GM12878 (cell line): ENCODE results near the gene LBX1. TPM values are rescaled to one million over a fixed set of nuclear protein-coding genes. Genes with fewer than 3 reads are reported as not detected.

ENCODE experiments used
- ATAC-seq: fragments of 200-7000 bp; cut with Tn5 transposase; 3 replicates; pipeline ENCODE4 v1.9.1; 2020; ENCODE audit warnings: mild to moderate bottlenecking, moderate library complexity
- BruUV-seq: library from RNA; stranded (reverse); fragments of 400-500 nt; replicated peaks from 2 replicates; lab custom pipeline; 2021; lab: Mats Ljungman, UMichigan
- CTCF ChIA-PET: fragments of 300-600 bp; sonication (Branson Sonifier 250); formaldehyde crosslinking; extraction: SDS; loops from one replicate; lab custom pipeline; 2021; ENCODE audit warnings: inconsistent platforms; lab: Yijun Ruan, JAX
- POLR2A ChIA-PET: fragments of 350-600 bp; formaldehyde crosslinking; extraction: SDS; loops from one replicate; lab custom pipeline; 2021; ENCODE audit warnings: inconsistent platforms; lab: Charles Lee
- RAD21 ChIA-PET: fragments of 300-600 bp; sonication (Branson Sonifier 250); formaldehyde crosslinking; loops from one replicate; lab custom pipeline; 2023; ENCODE audit warnings: antibody characterized with exemption; ENCODE audit not compliant: unreplicated experiment; lab: Charles Lee
- SMC1A ChIA-PET: fragments of 300-600 bp; sonication (Branson Sonifier 250); formaldehyde crosslinking; loops from one replicate; lab custom pipeline; 2023; ENCODE audit not compliant: unreplicated experiment, uncharacterized antibody; lab: Charles Lee
- DNase-seq: peaks from one replicate; pipeline ENCODE4 v3.0.0-alpha.2; 2011; ENCODE audit warnings: low read depth, low spot score
- FAIRE-seq: peaks from 3 replicates; lab custom pipeline; 2011; peaks lifted over from hg19 to GRCh38; lab: Jason Lieb, UNC
- H2AFZ ChIP-seq: 2 replicates; pipeline ENCODE4 v1.6.0; 2011; ENCODE audit warnings: low read depth, low read length, control low read depth; ENCODE audit not compliant: control insufficient read depth
- H3K27ac ChIP-seq: 2 replicates; pipeline ENCODE4 v1.5.1; 2011; ENCODE audit warnings: control low read depth; ENCODE audit not compliant: control insufficient read depth, insufficient read depth
- H3K27me3 ChIP-seq, 2 experiments: replicated peaks in 1 of 2; 2 replicates each; pipeline versions ENCODE4 v1.6.0 to v1.6.1; 2011; ENCODE audit warnings: low read length in 1 of 2; ENCODE audit not compliant: control insufficient read depth in 2 of 2, insufficient read depth in 2 of 2
- H3K36me3 ChIP-seq, 2 experiments: 2 replicates each; pipeline ENCODE4 v1.5.1; 2011; ENCODE audit warnings: low read length in 1 of 2; ENCODE audit not compliant: control insufficient read depth in 2 of 2, insufficient read depth in 2 of 2
- H3K4me1 ChIP-seq: 2 replicates; pipeline ENCODE4 v1.6.1; 2011; ENCODE audit warnings: mild to moderate bottlenecking, low read length, moderate library complexity, mixed read lengths; ENCODE audit not compliant: control insufficient read depth, insufficient read depth
- H3K4me2 ChIP-seq: 2 replicates; pipeline ENCODE4 v1.6.0; 2011; ENCODE audit warnings: control low read depth; ENCODE audit not compliant: control insufficient read depth, insufficient read depth
- H3K4me3 ChIP-seq: fragments of 200-600 bp; sonication (generic); 2 replicates; pipeline ENCODE4 v1.5.1; 2016
- H3K79me2 ChIP-seq: 2 replicates; pipeline ENCODE4 v1.6.0; 2011; ENCODE audit warnings: low read length; ENCODE audit not compliant: control insufficient read depth, insufficient read depth
- H3K9ac ChIP-seq: 2 replicates; pipeline ENCODE4 v1.8.0; 2011; ENCODE audit warnings: low read length, control low read depth, mixed read lengths; ENCODE audit not compliant: control insufficient read depth, insufficient read depth
- H3K9me3 ChIP-seq: replicated peaks from 3 replicates; pipeline ENCODE4 v1.5.1; 2011; ENCODE audit warnings: mild to moderate bottlenecking, low read length; ENCODE audit not compliant: control insufficient read depth, insufficient read depth
- H4K20me1 ChIP-seq: 2 replicates; pipeline ENCODE4 v1.6.0; 2011; ENCODE audit not compliant: control insufficient read depth, insufficient read depth
- CEBPB ChIP-seq, 2 experiments: fragments of 150-350 bp in 1 of 2; IDR thresholded peaks; 2 replicates each; pipeline ENCODE4 v1.6.1; 2012 to 2014; ENCODE audit warnings: low read depth in 2 of 2, low read length in 2 of 2, borderline replicate concordance in 1 of 2, inconsistent platforms in 1 of 2
- HDGF ChIP-seq: fragments of 450-650 bp; IDR thresholded peaks from 2 replicates; pipeline ENCODE4 v1.6.1; 2016; ENCODE audit warnings: antibody characterized with exemption
- MEF2B ChIP-seq: fragments of 450-650 bp; IDR thresholded peaks from 2 replicates; pipeline ENCODE4 v1.6.1; 2018; ENCODE audit warnings: mild to moderate bottlenecking, moderate library complexity; ENCODE audit not compliant: partially characterized antibody, poor library complexity, severe bottlenecking
- NR2C2 ChIP-seq: IDR thresholded peaks from 2 replicates; pipeline ENCODE4 v1.6.1; 2011; ENCODE audit warnings: borderline replicate concordance, low read depth; ENCODE audit not compliant: control insufficient read depth, insufficient read length
- POLR2A ChIP-seq: IDR thresholded peaks from 2 replicates; pipeline ENCODE4 v1.6.1; 2011; ENCODE audit warnings: low read depth, mild to moderate bottlenecking, low read length
- POU2F2 ChIP-seq: IDR thresholded peaks from 3 replicates; pipeline ENCODE4 v1.6.1; 2011; ENCODE audit warnings: low read depth, mild to moderate bottlenecking, low read length, borderline replicate concordance
- RAD51 ChIP-seq: fragments of 450-650 bp; IDR thresholded peaks from 2 replicates; pipeline ENCODE4 v1.6.1; 2016; ENCODE audit warnings: moderate library complexity, mild to moderate bottlenecking, inconsistent platforms
- ZBED1 ChIP-seq: IDR thresholded peaks from 2 replicates; pipeline ENCODE4 v1.6.1; 2016; ENCODE audit warnings: borderline replicate concordance
- ZNF274 ChIP-seq: IDR thresholded peaks from one replicate; pipeline ENCODE4 v1.8.0; 2011; ENCODE audit not compliant: insufficient read length, insufficient read depth
- ZZZ3 ChIP-seq: IDR thresholded peaks from 2 replicates; pipeline ENCODE4 v1.6.1; 2011; ENCODE audit warnings: low read depth; ENCODE audit not compliant: control insufficient read depth, insufficient read length
- WGBS: methylation state at CpG from one replicate; pipeline ENCODE4 v1.1.6; 2016; ENCODE audit warnings: low lambda C conversion rate; ENCODE audit not compliant: insufficient replicate concordance, insufficient coverage; ENCODE audit errors: missing lambda C conversion rate; 5-methylcytosine and 5-hydroxymethylcytosine counted together
- in situ Hi-C: fragments of 300-500 bp; cut with MboI; formaldehyde crosslinking; loops from 9 replicates; pipeline ENCODE4 v1.14.3; 2018; ENCODE audit warnings: mixed read lengths
- intact Hi-C: fragments of 100-400 bp; cut with micrococcal nuclease; formaldehyde crosslinking; loops from one replicate; pipeline ENCODE4 v1.14.2; 2022; ENCODE audit not compliant: unreplicated experiment
- polyA plus RNA-seq, 11 experiments: library from polyadenylated mRNA; depleted of rRNA in 4 of 11; unstranded in 6 of 11; stranded (reverse) in 5 of 11; fragments of >200 nt; fragmentation: Nextera tagmentation in 4 of 11; fragmentation: Illumina TruSeq in 1 of 11; extraction: Ambion mirVana in 4 of 11; extraction: Trizol in 1 of 11; gene quantifications; 1 replicate in 1 of 11; 2 replicates in 10 of 11; pipeline versions ENCODE4 v1.2.1 to v1.2.3, GENCODE V29; 2011 to 2016; ENCODE audit warnings: inconsistent platforms in 2 of 11, missing spikeins in 2 of 11, low read depth in 1 of 11
- total RNA-seq, 4 experiments: library from RNA; depleted of rRNA in 3 of 4; stranded (reverse); fragments of >200 nt in 3 of 4; fragmentation: Illumina TruSeq in 1 of 4; extraction: Trizol in 1 of 4; gene quantifications; 2 replicates each; pipeline versions ENCODE4 v1.2.1 to v1.2.3, GENCODE V29; 2013 to 2021
- TF ChIP-seq, protein P1 (sequence below): IDR thresholded peaks from 2 replicates; pipeline ENCODE4 v1.6.1; 2012; ENCODE audit warnings: low read depth, low read length, improper control_type of control experiment
- TF ChIP-seq, protein P2 (sequence below): fragments of 450-650 bp; IDR thresholded peaks from 2 replicates; pipeline ENCODE4 v1.6.1; 2017; ENCODE audit warnings: antibody characterized with exemption, mild to moderate bottlenecking, moderate library complexity
- TF ChIP-seq, protein P3 (sequence below): fragments of 450-650 bp; conservative IDR thresholded peaks from 2 replicates; pipeline ENCODE4 v1.6.1; 2017; ENCODE audit warnings: mild to moderate bottlenecking, moderate library complexity

LBX1 gene
- total and polyA plus RNA-seq, 10 of the 15 experiments (the other 5 are each of a cell fraction or from before 2014, with no cell fraction given), result not detected

DNA sequence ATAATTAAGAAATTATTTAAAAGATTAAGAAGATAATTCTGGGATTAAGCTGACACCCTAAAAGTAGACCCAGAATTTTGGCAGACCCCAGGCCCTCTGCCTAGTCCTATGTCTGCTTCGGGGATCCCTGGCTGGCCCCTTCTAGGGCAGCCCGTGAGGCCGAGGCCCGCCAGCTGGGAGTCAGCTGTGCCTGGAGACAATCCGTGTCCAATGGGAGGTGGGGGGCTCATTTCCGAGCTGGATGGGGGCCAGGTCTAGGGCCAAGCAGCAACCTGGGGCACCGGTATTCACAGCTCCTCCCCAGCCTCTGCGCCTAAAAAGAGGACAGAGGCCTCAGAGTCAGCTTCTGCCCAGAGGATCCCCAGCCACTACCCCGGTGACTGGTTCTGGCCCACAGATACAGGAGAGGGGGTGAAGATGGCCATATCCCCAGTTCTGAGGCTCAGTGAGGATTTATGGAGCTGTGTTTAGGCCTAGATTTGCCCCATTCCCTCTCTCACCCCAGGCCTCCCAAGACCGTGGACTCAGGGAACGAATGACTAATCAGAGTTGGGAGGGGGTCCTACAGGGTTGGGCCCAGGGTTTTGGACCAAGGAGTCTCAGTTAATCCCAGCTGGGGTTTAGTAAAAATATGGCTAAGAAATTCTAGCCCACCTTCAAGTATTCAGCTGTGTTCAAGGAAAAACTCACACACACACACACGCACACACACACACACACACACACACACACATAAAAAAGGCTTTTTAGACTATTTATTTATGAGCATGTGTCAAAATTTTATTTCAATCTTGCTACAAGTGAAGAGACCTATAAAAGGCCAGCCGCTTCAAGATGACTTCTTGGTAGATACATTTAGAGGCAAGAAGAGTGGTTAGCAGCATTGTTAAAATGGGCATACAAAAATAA lies 37.4 kb upstream of the LBX1 start (continued):
- TF ChIP-seq, protein P1, sequence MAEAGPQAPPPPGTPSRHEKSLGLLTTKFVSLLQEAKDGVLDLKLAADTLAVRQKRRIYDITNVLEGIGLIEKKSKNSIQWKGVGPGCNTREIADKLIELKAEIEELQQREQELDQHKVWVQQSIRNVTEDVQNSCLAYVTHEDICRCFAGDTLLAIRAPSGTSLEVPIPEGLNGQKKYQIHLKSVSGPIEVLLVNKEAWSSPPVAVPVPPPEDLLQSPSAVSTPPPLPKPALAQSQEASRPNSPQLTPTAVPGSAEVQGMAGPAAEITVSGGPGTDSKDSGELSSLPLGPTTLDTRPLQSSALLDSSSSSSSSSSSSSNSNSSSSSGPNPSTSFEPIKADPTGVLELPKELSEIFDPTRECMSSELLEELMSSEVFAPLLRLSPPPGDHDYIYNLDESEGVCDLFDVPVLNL, result no peak

DNA sequence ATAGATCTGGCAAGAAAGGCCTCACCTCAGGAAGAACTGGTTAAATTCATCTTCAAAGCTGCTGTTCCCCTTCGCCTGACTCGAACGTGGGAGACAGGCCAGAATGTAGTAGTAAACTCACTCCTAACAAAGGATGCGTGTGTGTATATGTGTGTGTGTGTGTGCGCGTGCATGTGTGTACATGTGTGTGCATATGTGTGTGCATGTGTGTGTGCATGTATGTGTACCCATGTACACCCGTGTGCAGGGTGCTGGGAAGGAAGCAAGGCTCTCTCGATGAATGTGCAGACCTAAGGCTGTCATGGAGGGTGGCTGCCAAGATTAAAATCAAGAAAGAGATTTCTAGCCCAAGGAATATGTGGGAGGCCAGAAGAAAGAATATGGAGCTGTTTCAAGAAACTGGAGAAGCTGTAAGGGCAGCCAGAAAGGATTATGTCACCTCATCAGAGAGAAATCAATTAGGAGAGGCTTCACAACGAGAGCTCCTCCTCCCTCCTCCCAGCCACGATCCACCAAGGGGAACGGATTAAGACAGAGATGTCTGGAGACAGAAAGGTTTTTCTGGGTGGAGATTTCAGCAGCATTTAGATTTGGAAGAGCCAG lies 34.0 kb upstream of the LBX1 start:
- Histone ChIP-seq H4K20me1 (no peaks in the 10 kb centered on the region), H3K9me3 (no peaks in the 10 kb centered on the region; the same call in 2 of the 3 replicates), H3K4me1 (no peaks in the 10 kb centered on the region), H3K79me2 (no peaks in the 10 kb centered on the region), H3K36me3 (no peaks in the 10 kb centered on the region), H3K9ac (no peak overlapping the region), H3K27me3 (peaks cover 0 to 2% of the 10 kb centered on the region in 2 experiments; a peak in 2 of 4 replicates), H3K27ac (no peak overlapping the region), H2AFZ (no peak overlapping the region), H3K4me3 (no peak overlapping the region), H3K4me2 (no peak overlapping the region)
- ATAC-seq, result no peak
- no peak for DNase-seq
- ChIA-PET SMC1A (interaction anchor here (1.2 kb wide), 1 partner anchor 14 kb away, joined by 3 read pairs; no protein-coding TSS in a partner anchor), RAD21 (no interaction called here), POLR2A (interaction anchor here (0.6 kb wide), 1 partner anchor 1252 kb away, joined by 8 read pairs; no protein-coding TSS in a partner anchor), CTCF (interaction anchor here (0.6 to 2.5 kb wide), 3 partner anchors 9 to 168 kb away, joined by 3 to 8 read pairs (median 7); no protein-coding TSS in a partner anchor)
- 54% methylated on average over 11 of the region's 11 CpGs for WGBS
- FAIRE-seq, result no peak
- intact Hi-C loops (no loop called here), in situ Hi-C loops (no loop called here)
- no TSS peak for BruUV-seq
- TF ChIP-seq NR2C2, result no peak
- TF ChIP-seq ZNF274, result no peak
- no peak for TF ChIP-seq POU2F2
- TF ChIP-seq, protein P2, sequence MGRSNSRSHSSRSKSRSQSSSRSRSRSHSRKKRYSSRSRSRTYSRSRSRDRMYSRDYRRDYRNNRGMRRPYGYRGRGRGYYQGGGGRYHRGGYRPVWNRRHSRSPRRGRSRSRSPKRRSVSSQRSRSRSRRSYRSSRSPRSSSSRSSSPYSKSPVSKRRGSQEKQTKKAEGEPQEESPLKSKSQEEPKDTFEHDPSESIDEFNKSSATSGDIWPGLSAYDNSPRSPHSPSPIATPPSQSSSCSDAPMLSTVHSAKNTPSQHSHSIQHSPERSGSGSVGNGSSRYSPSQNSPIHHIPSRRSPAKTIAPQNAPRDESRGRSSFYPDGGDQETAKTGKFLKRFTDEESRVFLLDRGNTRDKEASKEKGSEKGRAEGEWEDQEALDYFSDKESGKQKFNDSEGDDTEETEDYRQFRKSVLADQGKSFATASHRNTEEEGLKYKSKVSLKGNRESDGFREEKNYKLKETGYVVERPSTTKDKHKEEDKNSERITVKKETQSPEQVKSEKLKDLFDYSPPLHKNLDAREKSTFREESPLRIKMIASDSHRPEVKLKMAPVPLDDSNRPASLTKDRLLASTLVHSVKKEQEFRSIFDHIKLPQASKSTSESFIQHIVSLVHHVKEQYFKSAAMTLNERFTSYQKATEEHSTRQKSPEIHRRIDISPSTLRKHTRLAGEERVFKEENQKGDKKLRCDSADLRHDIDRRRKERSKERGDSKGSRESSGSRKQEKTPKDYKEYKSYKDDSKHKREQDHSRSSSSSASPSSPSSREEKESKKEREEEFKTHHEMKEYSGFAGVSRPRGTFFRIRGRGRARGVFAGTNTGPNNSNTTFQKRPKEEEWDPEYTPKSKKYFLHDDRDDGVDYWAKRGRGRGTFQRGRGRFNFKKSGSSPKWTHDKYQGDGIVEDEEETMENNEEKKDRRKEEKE, result no peak
- TF ChIP-seq ZBED1, result no peak
- TF ChIP-seq MEF2B, result no peak
- TF ChIP-seq POLR2A, result no peak
- TF ChIP-seq RAD51, result no peak
- TF ChIP-seq HDGF, result no peak
- TF ChIP-seq, protein P3, sequence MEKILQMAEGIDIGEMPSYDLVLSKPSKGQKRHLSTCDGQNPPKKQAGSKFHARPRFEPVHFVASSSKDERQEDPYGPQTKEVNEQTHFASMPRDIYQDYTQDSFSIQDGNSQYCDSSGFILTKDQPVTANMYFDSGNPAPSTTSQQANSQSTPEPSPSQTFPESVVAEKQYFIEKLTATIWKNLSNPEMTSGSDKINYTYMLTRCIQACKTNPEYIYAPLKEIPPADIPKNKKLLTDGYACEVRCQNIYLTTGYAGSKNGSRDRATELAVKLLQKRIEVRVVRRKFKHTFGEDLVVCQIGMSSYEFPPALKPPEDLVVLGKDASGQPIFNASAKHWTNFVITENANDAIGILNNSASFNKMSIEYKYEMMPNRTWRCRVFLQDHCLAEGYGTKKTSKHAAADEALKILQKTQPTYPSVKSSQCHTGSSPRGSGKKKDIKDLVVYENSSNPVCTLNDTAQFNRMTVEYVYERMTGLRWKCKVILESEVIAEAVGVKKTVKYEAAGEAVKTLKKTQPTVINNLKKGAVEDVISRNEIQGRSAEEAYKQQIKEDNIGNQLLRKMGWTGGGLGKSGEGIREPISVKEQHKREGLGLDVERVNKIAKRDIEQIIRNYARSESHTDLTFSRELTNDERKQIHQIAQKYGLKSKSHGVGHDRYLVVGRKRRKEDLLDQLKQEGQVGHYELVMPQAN, result no peak
- TF ChIP-seq ZZZ3, result no peak
- TF ChIP-seq CEBPB (IDR thresholded peaks at IDR 0.05; ENCODE audit: borderline replicate concordance in 1 of 2, low read depth in 2 of 2, low read length in 2 of 2), result no peak
